GM12892 (cell line): Measurements from ENCODE around the gene FAM25C.
"Not testable (repeated sequence)": the region's sequence is repeated elsewhere in the genome, so short reads cannot be mapped to it uniquely, and the experiment has no call there.

Source experiments
- POLR2A ChIP-seq: IDR thresholded peaks from 2 replicates; pipeline ENCODE4 v1.6.1; 2011; ENCODE audit warnings: low read depth, low read length, control low read depth
- POLR2AphosphoS5 ChIP-seq: IDR thresholded peaks from 2 replicates; pipeline ENCODE4 v1.6.1; 2011; ENCODE audit warnings: low read depth, low read length, control low read depth
- TAF1 ChIP-seq: IDR thresholded peaks from 2 replicates; pipeline ENCODE4 v1.6.1; 2011; ENCODE audit warnings: low read depth, mild to moderate bottlenecking, control low read depth, low read length, borderline replicate concordance

DNA sequence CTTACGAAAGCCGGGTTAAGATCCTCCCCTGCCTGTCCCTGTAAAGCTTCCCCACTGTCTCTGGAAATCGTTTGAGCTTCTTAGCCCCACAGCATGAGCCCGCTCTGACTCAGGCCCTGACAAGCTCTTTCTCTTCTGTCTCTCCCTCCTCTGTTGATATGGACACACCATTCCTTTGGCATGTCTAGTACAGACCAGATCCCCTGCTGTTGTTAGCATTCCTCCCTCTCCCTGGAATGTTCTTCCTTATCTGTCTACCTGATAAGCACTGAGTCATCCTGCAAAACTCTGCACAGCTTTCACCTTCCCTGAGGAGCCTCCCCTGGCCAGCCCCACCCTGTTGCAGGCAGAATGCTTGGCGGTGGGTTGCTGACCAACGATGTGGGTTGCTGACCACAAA, 11.6 kb downstream of the FAM25C start:
- not testable (repeated sequence) for TF ChIP-seq POLR2AphosphoS5, POLR2A, TAF1
